Tibial nerve (tissue), 4 donors: ENCODE measurements around the gene TAF1D. TPM values are rescaled to one million over a fixed set of nuclear protein-coding genes. Genes with fewer than 3 reads are reported as not detected.

Experiments
- DNase-seq, 2 donors: peaks; one replicate each; pipeline ENCODE4 v3.0.0-alpha.2; 2019; ENCODE audit warnings: low spot score in 2 of 2
- H3K27ac ChIP-seq, 4 donors: fragments of 200-600 bp; sonication (generic) in 3 of 4; one replicate each; pipeline ENCODE4 v1.5.1; 2017 to 2019; ENCODE audit warnings: mild to moderate bottlenecking in 1 of 4
- H3K27me3 ChIP-seq, 2 donors: fragments of 200-600 bp; sonication (generic) in 1 of 2; one replicate each; pipeline versions ENCODE4 v1.5.1 to v1.6.0; 2017 to 2019
- H3K36me3 ChIP-seq, 3 donors: fragments of 200-600 bp; sonication (generic); one replicate each; pipeline ENCODE4 v1.5.1; 2018 to 2019
- H3K4me1 ChIP-seq, 4 donors: fragments of 200-600 bp; sonication (generic) in 3 of 4; one replicate each; pipeline ENCODE4 v1.5.1; 2017 to 2019
- H3K4me3 ChIP-seq, 4 donors: fragments of 200-600 bp; sonication (generic) in 3 of 4; one replicate each; pipeline ENCODE4 v1.5.1; 2017 to 2019; ENCODE audit warnings: mild to moderate bottlenecking in 1 of 4, moderate library complexity in 1 of 4
- H3K9me3 ChIP-seq, 4 donors: fragments of 200-600 bp; sonication (generic) in 3 of 4; one replicate each; pipeline ENCODE4 v1.5.1; 2017 to 2019
- EP300 ChIP-seq, 2 donors: sonication (generic); formaldehyde crosslinking; IDR thresholded peaks; one replicate each; pipeline ENCODE4 v1.6.1; 2017; ENCODE audit warnings: antibody characterized with exemption in 2 of 2, mild to moderate bottlenecking in 1 of 2
- POLR2A ChIP-seq, 2 donors: fragments of 450-650 bp; IDR thresholded peaks; one replicate each; pipeline ENCODE4 v1.6.1; 2017; ENCODE audit warnings: antibody characterized with exemption in 2 of 2, mild to moderate bottlenecking in 2 of 2, moderate library complexity in 2 of 2
- WGBS, 2 donors: methylation state at CpG; one replicate each; pipeline ENCODE4 v1.1.5; 2018; 5-methylcytosine and 5-hydroxymethylcytosine counted together
- total RNA-seq, 4 donors: library from RNA; depleted of rRNA; stranded (reverse); fragments of >200 nt; gene quantifications; one replicate each; pipeline ENCODE4 v1.1.0, GENCODE V29; 2016
- TF ChIP-seq, protein P1 (sequence below), 5 experiments: fragments of 200-600 bp in 3 of 5; fragments of 450-650 bp in 2 of 5; sonication (generic) in 3 of 5; IDR thresholded peaks; one replicate each; pipeline ENCODE4 v1.5.1; 2016 to 2019; ENCODE audit warnings: antibody characterized with exemption in 5 of 5, mild to moderate bottlenecking in 3 of 5, moderate library complexity in 2 of 5

TAF1D gene
- total RNA-seq, 4 donors from 2014 or later: 106 to 166 (median 127) TPM

DNA sequence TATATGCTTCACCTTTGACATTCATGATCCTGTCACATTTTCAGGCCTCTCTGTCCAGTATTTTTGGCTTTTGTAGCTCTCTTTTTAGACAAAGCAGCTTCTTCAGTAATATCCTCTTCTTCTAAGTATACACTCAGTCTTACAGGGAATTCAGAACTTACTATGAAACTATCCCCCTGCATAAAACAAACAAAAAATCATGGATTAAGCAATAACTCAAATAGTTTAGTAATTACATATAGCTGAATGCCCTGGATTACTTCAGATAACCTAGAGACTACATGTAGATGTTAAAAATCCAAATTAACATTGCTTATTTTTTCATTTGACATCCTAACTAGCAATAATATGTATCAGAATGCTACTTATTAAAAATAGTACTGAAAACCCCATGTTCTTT lies 5.2 kb downstream of the TAF1D start:
- H3K9me3 ChIP-seq: no peaks in the 10 kb centered on the region
- H3K36me3 ChIP-seq: peaks cover 3 to 70% (median 24%) of the 10 kb centered on the region in 3 donors
- peaks cover 8 to 65% (median 26%) of the 10 kb centered on the region in 4 donors for H3K4me1 ChIP-seq
- no peak overlapping the region for H3K4me3 ChIP-seq
- DNase-seq: no peak
- no peaks in the 10 kb centered on the region for H3K27me3 ChIP-seq
- no peak overlapping the region for H3K27ac ChIP-seq
- no peak for TF ChIP-seq POLR2A (IDR thresholded peaks at IDR 0.05)
- TF ChIP-seq EP300 (IDR thresholded peaks at IDR 0.05): no peak
- TF ChIP-seq, protein P1, sequence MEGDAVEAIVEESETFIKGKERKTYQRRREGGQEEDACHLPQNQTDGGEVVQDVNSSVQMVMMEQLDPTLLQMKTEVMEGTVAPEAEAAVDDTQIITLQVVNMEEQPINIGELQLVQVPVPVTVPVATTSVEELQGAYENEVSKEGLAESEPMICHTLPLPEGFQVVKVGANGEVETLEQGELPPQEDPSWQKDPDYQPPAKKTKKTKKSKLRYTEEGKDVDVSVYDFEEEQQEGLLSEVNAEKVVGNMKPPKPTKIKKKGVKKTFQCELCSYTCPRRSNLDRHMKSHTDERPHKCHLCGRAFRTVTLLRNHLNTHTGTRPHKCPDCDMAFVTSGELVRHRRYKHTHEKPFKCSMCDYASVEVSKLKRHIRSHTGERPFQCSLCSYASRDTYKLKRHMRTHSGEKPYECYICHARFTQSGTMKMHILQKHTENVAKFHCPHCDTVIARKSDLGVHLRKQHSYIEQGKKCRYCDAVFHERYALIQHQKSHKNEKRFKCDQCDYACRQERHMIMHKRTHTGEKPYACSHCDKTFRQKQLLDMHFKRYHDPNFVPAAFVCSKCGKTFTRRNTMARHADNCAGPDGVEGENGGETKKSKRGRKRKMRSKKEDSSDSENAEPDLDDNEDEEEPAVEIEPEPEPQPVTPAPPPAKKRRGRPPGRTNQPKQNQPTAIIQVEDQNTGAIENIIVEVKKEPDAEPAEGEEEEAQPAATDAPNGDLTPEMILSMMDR (IDR thresholded peaks at IDR 0.05): no peak

GRCh38 chr11:93735627-93736026 lies 5.7 kb downstream of the TAF1D start:
- H3K4me3 ChIP-seq: no peak overlapping the region
- WGBS, 2 donors: 80 to 89% methylated on average over 1 of the region's 1 CpG
- peaks cover 8 to 65% (median 26%) of the 10 kb centered on the region in 4 donors for H3K4me1 ChIP-seq
- no peak for DNase-seq
- H3K27me3 ChIP-seq: no peaks in the 10 kb centered on the region
- TF ChIP-seq EP300 (IDR thresholded peaks at IDR 0.05): no peak
- no peak for TF ChIP-seq POLR2A (IDR thresholded peaks at IDR 0.05)
- TF ChIP-seq, protein P1 (IDR thresholded peaks at IDR 0.05): no peak
- H3K36me3 ChIP-seq: peaks cover 3 to 75% (median 28%) of the 10 kb centered on the region in 3 donors
- no peak overlapping the region for H3K27ac ChIP-seq
- no peaks in the 10 kb centered on the region for H3K9me3 ChIP-seq

GRCh38 chr11:93734427-93735222 lies 6.7 kb downstream of the TAF1D start:
- Histone ChIP-seq H3K36me3 (peaks cover 3 to 85% (median 31%) of the 10 kb centered on the region in 3 donors), H3K27ac (no peak overlapping the region), H3K27me3 (no peaks in the 10 kb centered on the region), H3K4me3 (no peak overlapping the region), H3K4me1 (peaks cover 8 to 59% (median 21%) of the 10 kb centered on the region in 4 donors), H3K9me3 (no peaks in the 10 kb centered on the region)
- WGBS, 2 donors: 81 to 87% methylated on average over 1 of the region's 1 CpG
- no peak for DNase-seq
- TF ChIP-seq, protein P1 (IDR thresholded peaks at IDR 0.05): no peak
- TF ChIP-seq POLR2A (IDR thresholded peaks at IDR 0.05) (no peak), EP300 (IDR thresholded peaks at IDR 0.05) (no peak)

DNA sequence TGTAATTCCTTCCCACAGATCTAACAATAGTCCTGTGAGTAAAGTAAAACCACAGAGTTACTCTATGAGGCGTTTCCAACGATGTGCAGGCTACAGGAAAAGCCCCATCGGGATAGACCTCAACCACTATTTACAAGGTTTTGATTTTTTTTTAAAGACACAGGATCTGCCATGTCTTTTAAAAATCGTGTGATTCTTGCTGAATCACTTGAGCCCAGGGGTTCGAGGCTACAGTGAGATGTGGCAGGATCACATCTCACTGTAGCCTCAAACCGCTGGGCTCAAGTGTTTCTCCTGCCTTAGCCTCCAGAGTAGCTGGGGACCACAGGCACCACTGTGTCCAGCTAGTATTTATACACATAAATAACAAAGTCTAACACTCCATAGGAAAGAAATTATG lies 7.8 kb downstream of the TAF1D start:
- DNase-seq: no peak
- Histone ChIP-seq H3K36me3 (peaks cover 3 to 97% (median 41%) of the 10 kb centered on the region in 3 donors), H3K27me3 (no peaks in the 10 kb centered on the region), H3K4me3 (no peak overlapping the region), H3K27ac (no peak overlapping the region), H3K9me3 (no peaks in the 10 kb centered on the region), H3K4me1 (peaks cover 0 to 48% (median 11%) of the 10 kb centered on the region in 4 donors)
- 62 to 67% methylated on average over 6 of the region's 6 CpGs for WGBS, 2 donors
- TF ChIP-seq POLR2A (IDR thresholded peaks at IDR 0.05) (no peak), EP300 (IDR thresholded peaks at IDR 0.05) (no peak)
- TF ChIP-seq, protein P1 (IDR thresholded peaks at IDR 0.05): no peak

DNA sequence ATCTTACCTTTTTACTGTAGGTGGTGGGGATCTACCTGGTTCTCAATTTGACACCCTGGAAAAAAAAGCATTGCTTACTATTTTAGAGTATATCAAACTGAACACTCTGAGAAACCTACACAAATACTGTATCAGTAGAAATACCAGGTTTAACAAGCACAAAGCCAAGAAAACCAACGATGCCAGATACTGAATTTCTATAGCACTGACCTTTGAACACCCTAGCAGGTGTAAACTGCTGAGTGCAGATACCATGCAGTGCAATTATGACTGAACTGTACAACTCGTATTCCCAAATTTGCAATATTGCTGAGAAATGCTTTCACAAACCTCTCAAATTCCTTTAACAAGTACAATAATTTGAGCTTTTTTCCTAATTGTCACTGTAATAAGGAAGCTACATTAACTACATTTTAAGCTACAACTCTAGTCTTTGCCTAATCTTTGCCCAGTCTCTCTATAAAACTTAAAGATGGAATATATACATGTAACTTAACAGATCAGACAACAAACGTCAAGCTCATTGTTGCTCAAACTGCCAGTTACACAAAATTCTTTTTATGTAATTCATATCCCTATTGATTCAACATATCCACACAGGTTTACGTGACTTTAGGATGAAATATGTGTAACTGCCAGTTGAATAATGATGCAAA lies 8.9 kb downstream of the TAF1D start:
- Histone ChIP-seq H3K4me1 (peaks cover 0 to 37% (median 2%) of the 10 kb centered on the region in 4 donors), H3K27me3 (no peaks in the 10 kb centered on the region), H3K27ac (no peak overlapping the region), H3K9me3 (no peaks in the 10 kb centered on the region), H3K36me3 (peaks cover 3 to 100% (median 48%) of the 10 kb centered on the region in 3 donors), H3K4me3 (no peak overlapping the region)
- DNase-seq: no peak
- TF ChIP-seq, protein P1 (IDR thresholded peaks at IDR 0.05): no peak
- TF ChIP-seq EP300 (IDR thresholded peaks at IDR 0.05) (no peak), POLR2A (IDR thresholded peaks at IDR 0.05) (no peak)
- WGBS, 2 donors: 77 to 81% methylated on average over 4 of the region's 4 CpGs
